Endothelial cell of umbilical vein (primary cell): ENCODE measurements around the gene NCOA5. TPM values are rescaled to one million over a fixed set of nuclear protein-coding genes. Genes with fewer than 3 reads are reported as not detected.

Source experiments
- BruUV-seq: library from RNA; stranded (reverse); fragments of 400-500 nt; replicated peaks from 2 replicates; lab custom pipeline; 2021; lab: Mats Ljungman, UMichigan
- CTCF ChIA-PET: fragments of 300-600, 350-600 bp; sonication (Branson Sonifier 250); formaldehyde crosslinking; loops from one replicate; lab custom pipeline; 2021; ENCODE audit warnings: antibody characterized with exemption, inconsistent platforms; lab: Charles Lee
- POLR2A ChIA-PET: fragments of 300-600, 350-600 bp; sonication (Branson Sonifier 250); formaldehyde crosslinking; loops from one replicate; lab custom pipeline; 2021; ENCODE audit warnings: antibody characterized with exemption, inconsistent platforms; lab: Charles Lee
- DNase-seq: peaks from one replicate; pipeline ENCODE4 v3.0.0-alpha.2; 2011; ENCODE audit warnings: low read depth, low spot score
- FAIRE-seq: peaks from 2 replicates; lab custom pipeline; 2011; peaks lifted over from hg19 to GRCh38; lab: Jason Lieb, UNC
- H2AFZ ChIP-seq: 2 replicates; pipeline ENCODE4 v1.6.0; 2012; ENCODE audit warnings: low read depth, low read length, control low read depth, inconsistent platforms
- H3K27ac ChIP-seq: 2 replicates; pipeline ENCODE4 v1.5.1; 2011; ENCODE audit warnings: low read depth, mild to moderate bottlenecking, control low read depth, low read length, moderate library complexity; ENCODE audit not compliant: insufficient read depth
- H3K27me3 ChIP-seq, 2 experiments: 2 replicates each; pipeline versions ENCODE4 v1.6.0 to v1.6.1; 2011; ENCODE audit warnings: low read length in 2 of 2, mixed read lengths in 1 of 2; ENCODE audit not compliant: control insufficient read depth in 2 of 2, insufficient read depth in 2 of 2
- H3K36me3 ChIP-seq, 2 experiments: 2 replicates in 1 of 2; 3 replicates in 1 of 2; pipeline ENCODE4 v1.5.1; 2011; ENCODE audit warnings: low read length in 2 of 2, mild to moderate bottlenecking in 1 of 2, moderate library complexity in 1 of 2; ENCODE audit not compliant: control insufficient read depth in 2 of 2, insufficient read depth in 2 of 2; ENCODE audit errors: extremely low read depth in 1 of 2
- H3K4me1 ChIP-seq: 3 replicates; pipeline ENCODE4 v1.5.1; 2011; ENCODE audit warnings: mild to moderate bottlenecking, low read length; ENCODE audit not compliant: control insufficient read depth, insufficient read depth; ENCODE audit errors: extremely low read depth
- H3K4me2 ChIP-seq: 2 replicates; pipeline ENCODE4 v1.6.1; 2011; ENCODE audit warnings: low read length, control low read depth, mixed read lengths; ENCODE audit not compliant: insufficient read depth
- H3K4me3 ChIP-seq, 3 experiments: fragments of 200-600 bp in 1 of 3; sonication (generic), shearing (Covaris generic) in 1 of 3; replicated peaks in 1 of 3; 2 replicates each; pipeline ENCODE4 v1.5.1; 2011 to 2016; ENCODE audit warnings: control low read depth in 3 of 3, low read length in 3 of 3, mild to moderate bottlenecking in 2 of 3, inconsistent platforms in 1 of 3, low read depth in 1 of 3, moderate library complexity in 1 of 3; ENCODE audit not compliant: insufficient read depth in 1 of 3
- H3K79me2 ChIP-seq: 2 replicates; pipeline ENCODE4 v1.6.0; 2012; ENCODE audit warnings: low read length, inconsistent platforms; ENCODE audit not compliant: control insufficient read depth, insufficient read depth
- H3K9ac ChIP-seq: replicated peaks from 2 replicates; pipeline ENCODE3; 2011; ENCODE audit warnings: low read length, control low read depth; ENCODE audit not compliant: insufficient read depth; ENCODE audit errors: extremely low read depth
- H3K9me1 ChIP-seq: replicated peaks from 3 replicates; pipeline ENCODE4 v1.6.0; 2011; ENCODE audit warnings: mild to moderate bottlenecking, low read length; ENCODE audit not compliant: control insufficient read depth, insufficient read depth; ENCODE audit errors: extremely low read depth
- H3K9me3 ChIP-seq: replicated peaks from 2 replicates; pipeline ENCODE4 v1.5.1; 2012; ENCODE audit warnings: low read length, inconsistent platforms; ENCODE audit not compliant: control insufficient read depth, insufficient read depth
- H4K20me1 ChIP-seq: replicated peaks from 2 replicates; pipeline ENCODE3; 2011; ENCODE audit warnings: mild to moderate bottlenecking, low read length; ENCODE audit not compliant: control insufficient read depth, insufficient read depth; ENCODE audit errors: extremely low read depth
- EZH2 ChIP-seq: IDR thresholded peaks from 2 replicates; pipeline ENCODE4 v1.6.1; 2012; ENCODE audit warnings: borderline replicate concordance, low read depth, mild to moderate bottlenecking, moderate library complexity, low read length, inconsistent platforms; ENCODE audit not compliant: severe bottlenecking
- FOS ChIP-seq: IDR thresholded peaks from 2 replicates; pipeline ENCODE4 v1.6.1; 2011; ENCODE audit warnings: mild to moderate bottlenecking, low read length, moderate library complexity, borderline replicate concordance; ENCODE audit not compliant: insufficient read depth
- GATA2 ChIP-seq: IDR thresholded peaks from 2 replicates; pipeline ENCODE4 v1.7.0; 2011; ENCODE audit warnings: low read depth, mild to moderate bottlenecking, moderate library complexity, mixed read lengths, low read length; ENCODE audit not compliant: insufficient read length, insufficient read depth
- JUN ChIP-seq: IDR thresholded peaks from 2 replicates; pipeline ENCODE4 v1.6.1; 2011; ENCODE audit warnings: borderline replicate concordance, low read depth; ENCODE audit not compliant: insufficient read length, insufficient read depth
- MYC ChIP-seq: IDR thresholded peaks from one replicate; pipeline ENCODE4 v1.6.1; 2011; ENCODE audit warnings: mild to moderate bottlenecking, low read depth, low read length
- POLR2A ChIP-seq: IDR thresholded peaks from 2 replicates; pipeline ENCODE4 v1.6.1; 2012; ENCODE audit warnings: low read depth, mild to moderate bottlenecking, control low read depth, low read length
- POLR2AphosphoS5 ChIP-seq: IDR thresholded peaks from 2 replicates; pipeline ENCODE4 v1.6.1; 2012; ENCODE audit warnings: low read depth, mild to moderate bottlenecking, control low read depth, low read length, moderate library complexity; ENCODE audit not compliant: insufficient read depth
- dilution Hi-C: fragments of 300-500 bp; cut with MboI; formaldehyde crosslinking; loops from one replicate; pipeline ENCODE4 v1.15.0; 2019; ENCODE audit warnings: low sequenced_read_pairs; ENCODE audit not compliant: extremely low pct_ligation_motif_present
- intact Hi-C: fragments of 100-400 bp; cut with micrococcal nuclease; formaldehyde crosslinking; loops from one replicate; pipeline ENCODE4 v1.10.0; 2022
- polyA plus RNA-seq, 4 experiments: library from polyadenylated mRNA; depleted of rRNA in 3 of 4; stranded (reverse) in 3 of 4; unstranded in 1 of 4; fragments of >200 nt; gene quantifications; 2 replicates each; pipeline versions ENCODE4 v1.2.1 to v1.2.3, GENCODE V29; 2011 to 2012; ENCODE audit warnings: missing spikeins in 1 of 4
- total RNA-seq: library from RNA; stranded (reverse); gene quantifications from 2 replicates; pipeline ENCODE4 v1.2.3, GENCODE V29; 2021
- TF ChIP-seq, protein P1 (sequence below), 2 donors: IDR thresholded peaks; 1 replicate in 1 of 2; 2 replicates in 1 of 2; pipeline ENCODE4 v1.5.1; 2011; ENCODE audit warnings: low read length in 2 of 2, mild to moderate bottlenecking in 2 of 2, moderate library complexity in 2 of 2, control low read depth in 1 of 2, inconsistent platforms in 1 of 2, low read depth in 1 of 2; ENCODE audit not compliant: insufficient read depth in 1 of 2; ENCODE audit errors: extremely low read depth in 1 of 2
- TF ChIP-seq, protein P2 (sequence below): IDR thresholded peaks from 2 replicates; pipeline ENCODE4 v1.6.1; 2011; ENCODE audit not compliant: insufficient read depth, insufficient read length

Gene NCOA5
- total and polyA plus RNA-seq, 2 donors (not counting 3 experiments of a cell fraction or from before 2014, with no cell fraction given): 32.0 to 39.5 TPM

DNA sequence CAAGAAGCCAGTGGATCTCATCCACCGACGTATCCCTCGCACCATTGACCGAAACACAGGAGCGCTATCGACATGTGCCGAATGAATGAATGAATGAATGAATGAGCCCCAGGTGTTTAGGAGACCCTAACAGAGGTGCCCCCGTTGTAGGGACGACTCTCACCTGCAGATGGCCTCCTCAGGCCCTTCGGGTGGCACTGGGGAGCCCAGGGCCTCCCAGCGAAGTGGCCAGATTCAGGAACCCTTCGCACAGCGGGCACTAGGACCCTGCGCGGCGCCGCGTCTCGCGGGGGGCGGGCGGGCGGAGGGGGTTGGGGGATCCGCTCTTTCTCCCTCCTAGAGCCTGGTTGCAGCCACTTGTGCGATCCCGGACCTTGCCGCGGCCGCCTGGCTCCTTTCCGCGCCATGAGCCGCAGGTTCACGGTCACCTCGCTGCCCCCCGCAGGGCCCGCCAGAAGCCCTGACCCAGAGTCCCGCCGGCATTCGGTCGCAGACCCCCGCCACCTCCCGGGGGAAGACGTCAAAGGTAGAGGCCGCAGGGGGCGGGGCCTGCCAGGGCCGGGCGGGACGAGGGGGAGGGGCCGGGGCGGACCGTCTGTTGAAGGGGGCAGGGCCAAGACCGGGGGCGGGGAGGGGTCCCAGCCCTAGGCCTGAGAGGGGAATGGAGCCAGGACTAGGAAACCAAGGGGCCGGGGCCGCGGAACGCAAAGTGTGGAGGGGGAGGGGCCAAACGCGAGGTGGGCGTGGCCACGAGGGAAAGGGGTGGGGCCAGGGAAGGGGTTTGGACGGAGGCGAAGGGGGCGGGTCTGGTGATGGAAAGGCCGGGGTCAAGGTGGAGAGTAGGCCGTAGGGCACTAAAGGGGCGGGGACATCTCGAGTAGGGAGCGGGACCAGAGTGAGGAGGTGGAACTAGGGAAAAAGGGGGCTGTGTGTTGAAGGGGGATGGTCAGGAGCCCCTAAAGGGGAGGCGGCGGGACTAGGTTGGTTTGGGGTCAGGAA lies 68.1 kb downstream of the NCOA5 start:
- intact Hi-C loops: loop anchor here (2.0 to 5.0 kb wide), 2 partner anchors 36 to 327 kb away; no protein-coding TSS in a partner anchor
- CTCF ChIA-PET: interaction anchor here (0.6 to 1.9 kb wide), 22 partner anchors 8 to 416 kb away, joined by 3 to 34 read pairs (median 5); partner anchors contain the start of gene MMP9
- FAIRE-seq (no peak), DNase-seq (peak; percentile 38)
- Histone ChIP-seq H3K4me3 (peak overlapping the region in 2 of 3 experiments; percentile 13 to 43), H2AFZ (peak overlapping the region; percentile 46), H3K79me2 (no peaks in the 10 kb centered on the region), H3K9me3 (no peaks in the 10 kb centered on the region), H3K9ac (no peak overlapping the region), H3K36me3 (no peaks in the 10 kb centered on the region), H3K4me1 (no peaks in the 10 kb centered on the region), H3K9me1 (no peaks in the 10 kb centered on the region), H3K4me2 (no peak overlapping the region), H3K27ac (no peak overlapping the region), H3K27me3 (peaks cover 10 to 20% of the 10 kb centered on the region in 2 experiments), H4K20me1 (no peaks in the 10 kb centered on the region)
- TF ChIP-seq MYC: no peak
- no peak for TF ChIP-seq EZH2
- no peak for TF ChIP-seq POLR2A
- dilution Hi-C loops: no loop called here
- POLR2A ChIA-PET: no interaction called here
- BruUV-seq: no TSS peak

DNA sequence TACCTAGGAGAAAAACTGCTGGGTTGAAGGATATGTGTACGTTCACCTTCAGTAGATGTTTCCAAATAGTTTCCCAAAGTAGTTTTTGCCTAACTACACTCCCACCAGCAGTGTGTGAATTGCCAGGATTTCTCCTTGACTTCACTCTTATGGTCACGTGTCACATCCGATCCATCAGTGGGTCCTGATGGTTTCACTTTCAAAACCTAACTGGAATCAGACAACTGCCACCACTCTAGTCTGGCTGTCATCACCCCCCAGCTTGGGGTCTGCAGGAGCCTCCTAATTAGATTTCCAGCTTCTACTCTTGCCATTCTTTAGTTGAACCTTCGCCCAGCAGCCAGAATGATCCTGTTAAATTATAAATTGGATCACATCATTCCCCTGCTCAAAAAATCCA lies 69.2 kb downstream of the NCOA5 start:
- H3K4me2 ChIP-seq: no peak overlapping the region
- no peaks in the 10 kb centered on the region for H3K79me2 ChIP-seq
- no peaks in the 10 kb centered on the region for H3K4me1 ChIP-seq
- POLR2A ChIA-PET: no interaction called here
- H3K4me3 ChIP-seq: no peak overlapping the region
- CTCF ChIA-PET: no interaction called here
- no peaks in the 10 kb centered on the region for H3K9me3 ChIP-seq
- dilution Hi-C loops (no loop called here), intact Hi-C loops (loop anchor here (5.0 kb wide), 1 partner anchor 37 kb away; no protein-coding TSS in a partner anchor)
- no peaks in the 10 kb centered on the region for H3K36me3 ChIP-seq
- no peak for DNase-seq
- TF ChIP-seq, protein P1, sequence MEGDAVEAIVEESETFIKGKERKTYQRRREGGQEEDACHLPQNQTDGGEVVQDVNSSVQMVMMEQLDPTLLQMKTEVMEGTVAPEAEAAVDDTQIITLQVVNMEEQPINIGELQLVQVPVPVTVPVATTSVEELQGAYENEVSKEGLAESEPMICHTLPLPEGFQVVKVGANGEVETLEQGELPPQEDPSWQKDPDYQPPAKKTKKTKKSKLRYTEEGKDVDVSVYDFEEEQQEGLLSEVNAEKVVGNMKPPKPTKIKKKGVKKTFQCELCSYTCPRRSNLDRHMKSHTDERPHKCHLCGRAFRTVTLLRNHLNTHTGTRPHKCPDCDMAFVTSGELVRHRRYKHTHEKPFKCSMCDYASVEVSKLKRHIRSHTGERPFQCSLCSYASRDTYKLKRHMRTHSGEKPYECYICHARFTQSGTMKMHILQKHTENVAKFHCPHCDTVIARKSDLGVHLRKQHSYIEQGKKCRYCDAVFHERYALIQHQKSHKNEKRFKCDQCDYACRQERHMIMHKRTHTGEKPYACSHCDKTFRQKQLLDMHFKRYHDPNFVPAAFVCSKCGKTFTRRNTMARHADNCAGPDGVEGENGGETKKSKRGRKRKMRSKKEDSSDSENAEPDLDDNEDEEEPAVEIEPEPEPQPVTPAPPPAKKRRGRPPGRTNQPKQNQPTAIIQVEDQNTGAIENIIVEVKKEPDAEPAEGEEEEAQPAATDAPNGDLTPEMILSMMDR (IDR thresholded peaks at IDR 0.05; ENCODE audit: extremely low read depth in 1 of 2, insufficient read depth in 1 of 2, low read depth in 1 of 2, low read length in 2 of 2): no peak
- TF ChIP-seq JUN (no peak), EZH2 (no peak), MYC (no peak), GATA2 (no peak), POLR2A (no peak), FOS (no peak), POLR2AphosphoS5 (no peak)
- TF ChIP-seq, protein P2, sequence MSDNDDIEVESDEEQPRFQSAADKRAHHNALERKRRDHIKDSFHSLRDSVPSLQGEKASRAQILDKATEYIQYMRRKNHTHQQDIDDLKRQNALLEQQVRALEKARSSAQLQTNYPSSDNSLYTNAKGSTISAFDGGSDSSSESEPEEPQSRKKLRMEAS: no peak
- no peak overlapping the region for H3K27ac ChIP-seq
- no peak for FAIRE-seq
- no TSS peak for BruUV-seq
- H2AFZ ChIP-seq: no peak overlapping the region
- H3K9ac ChIP-seq: no peak overlapping the region
- no peaks in the 10 kb centered on the region for H3K9me1 ChIP-seq
- H4K20me1 ChIP-seq: no peaks in the 10 kb centered on the region
- peaks cover 10 to 20% of the 10 kb centered on the region in 2 experiments for H3K27me3 ChIP-seq
